HPDE6-E6E7 (cell line): ENCODE measurements around the gene PLK2.

Source experiments
- DNase-seq: peaks from one replicate; pipeline ENCODE4 v3.0.0; 2011; ENCODE audit warnings: missing footprints; ENCODE audit errors: extremely low spot score

The PLK2 gene

GRCh38 chr5:58481066-58481676 lies 21.3 kb upstream of the PLK2 start:
- no peak for DNase-seq

GRCh38 chr5:58477760-58478376 lies 18.0 kb upstream of the PLK2 start:
- no peak for DNase-seq

GRCh38 chr5:58475404-58475803 lies 15.5 kb upstream of the PLK2 start:
- no peak for DNase-seq

GRCh38 chr5:58469896-58470295 lies 10.0 kb upstream of the PLK2 start:
- DNase-seq = no peak

GRCh38 chr5:58466939-58467338 lies 7.1 kb upstream of the PLK2 start:
- DNase-seq = no peak

- DNase-seq = no peak
These were observed 2.8 kb upstream of the PLK2 start for GRCh38 chr5:58462623-58463230.

GRCh38 chr5:58462154-58462553 lies 2.3 kb upstream of the PLK2 start:
- no peak for DNase-seq

GRCh38 chr5:58460732-58461286 lies 923 bp upstream of the PLK2 start:
- peak; percentile 60 for DNase-seq

GRCh38 chr5:58459146-58460001 lies 512 bp downstream of the PLK2 start:
- DNase-seq = no peak

- no peak for DNase-seq
These were observed 1.1 kb downstream of the PLK2 start for GRCh38 chr5:58458743-58459145.

- no peak for DNase-seq
These were observed 1.6 kb downstream of the PLK2 start for GRCh38 chr5:58458141-58458742.

- no peak for DNase-seq
These were observed 2.8 kb downstream of the PLK2 start for GRCh38 chr5:58457050-58457449.

- no peak for DNase-seq
These were observed 3.4 kb downstream of the PLK2 start for GRCh38 chr5:58456486-58456885.

GRCh38 chr5:58456026-58456425 lies 3.9 kb downstream of the PLK2 start:
- no peak for DNase-seq

- no peak for DNase-seq
These were observed 4.4 kb downstream of the PLK2 start for GRCh38 chr5:58455480-58455879.

GRCh38 chr5:58455066-58455465 lies 4.8 kb downstream of the PLK2 start:
- DNase-seq = no peak

- no peak for DNase-seq
These were observed 5.9 kb downstream of the PLK2 start for GRCh38 chr5:58454025-58454424.

- DNase-seq = no peak
These were observed 6.6 kb downstream of the PLK2 start for GRCh38 chr5:58453306-58453705.

GRCh38 chr5:58452566-58453258 lies 7.2 kb downstream of the PLK2 start:
- no peak for DNase-seq

GRCh38 chr5:58451732-58452565 lies 7.9 kb downstream of the PLK2 start:
- no peak for DNase-seq
